Astrocyte (in vitro differentiated cells and primary cell): Measurements from ENCODE around the gene ING4. TPM values are rescaled to one million over a fixed set of nuclear protein-coding genes. Genes with fewer than 3 reads are reported as not detected.

Experiments used
- DNase-seq: peaks from one replicate; pipeline ENCODE4 v3.0.0-alpha.2; 2010; ENCODE audit warnings: low read depth
- FAIRE-seq: peaks from 2 replicates; lab custom pipeline; 2011; peaks lifted over from hg19 to GRCh38; lab: Jason Lieb, UNC
- H2AFZ ChIP-seq: 2 replicates; pipeline ENCODE4 v1.6.0; 2012; ENCODE audit warnings: low read depth, low read length, inconsistent platforms
- H3K27ac ChIP-seq: 2 replicates; pipeline ENCODE4 v1.5.1; 2011; ENCODE audit warnings: low read depth, low read length, inconsistent platforms
- H3K27me3 ChIP-seq: 2 replicates; pipeline ENCODE4 v1.6.0; 2011; ENCODE audit warnings: low read length, inconsistent platforms; ENCODE audit not compliant: insufficient read depth
- H3K36me3 ChIP-seq: 2 replicates; pipeline ENCODE4 v1.5.1; 2011; ENCODE audit warnings: low read length, inconsistent platforms; ENCODE audit not compliant: insufficient read depth
- H3K4me1 ChIP-seq: 2 replicates; pipeline ENCODE4 v1.5.1; 2011; ENCODE audit warnings: low read length, inconsistent platforms; ENCODE audit not compliant: insufficient read depth
- H3K4me2 ChIP-seq: 2 replicates; pipeline ENCODE4 v1.6.0; 2012; ENCODE audit warnings: low read length, inconsistent platforms
- H3K4me3 ChIP-seq: 2 replicates; pipeline ENCODE4 v1.5.1; 2011; ENCODE audit warnings: low read depth, mild to moderate bottlenecking, low read length, inconsistent platforms; ENCODE audit not compliant: insufficient read depth
- H3K79me2 ChIP-seq: 2 replicates; pipeline ENCODE4 v1.6.0; 2012; ENCODE audit warnings: mild to moderate bottlenecking, low read length, inconsistent platforms; ENCODE audit not compliant: insufficient read depth
- H3K9ac ChIP-seq: 2 replicates; pipeline ENCODE4 v1.6.0; 2012; ENCODE audit warnings: mild to moderate bottlenecking, low read length, inconsistent platforms
- H3K9me3 ChIP-seq: 2 replicates; pipeline ENCODE4 v1.5.1; 2012; ENCODE audit warnings: low read depth, mild to moderate bottlenecking, low read length, inconsistent platforms; ENCODE audit not compliant: insufficient read depth
- H4K20me1 ChIP-seq: 2 replicates; pipeline ENCODE4 v1.6.0; 2012; ENCODE audit warnings: low read length, inconsistent platforms; ENCODE audit not compliant: insufficient read depth
- H3K27ac Mint-ChIP-seq: one replicate; pipeline ENCODE4 v1.8.0; 2021; ENCODE audit warnings: mild to moderate bottlenecking, mixed read lengths; ENCODE audit not compliant: unreplicated experiment
- H3K27me3 Mint-ChIP-seq: one replicate; pipeline ENCODE4 v1.8.0; 2021; ENCODE audit warnings: low read depth, mixed read lengths; ENCODE audit not compliant: unreplicated experiment
- H3K36me3 Mint-ChIP-seq: one replicate; pipeline ENCODE4 v1.8.0; 2021; ENCODE audit warnings: low read depth, mixed read lengths; ENCODE audit not compliant: unreplicated experiment
- H3K4me1 Mint-ChIP-seq: one replicate; pipeline ENCODE4 v1.8.0; 2021; ENCODE audit warnings: low read depth, mixed read lengths; ENCODE audit not compliant: unreplicated experiment
- H3K4me3 Mint-ChIP-seq: one replicate; pipeline ENCODE4 v1.8.0; 2021; ENCODE audit warnings: mild to moderate bottlenecking, moderate library complexity, mixed read lengths; ENCODE audit not compliant: unreplicated experiment
- H3K9me3 Mint-ChIP-seq: one replicate; pipeline ENCODE4 v1.8.0; 2021; ENCODE audit warnings: mild to moderate bottlenecking, mixed read lengths; ENCODE audit not compliant: unreplicated experiment
- EZH2 ChIP-seq: IDR thresholded peaks from 2 replicates; pipeline ENCODE4 v1.6.1; 2012; ENCODE audit warnings: mild to moderate bottlenecking, low read length, inconsistent platforms; ENCODE audit not compliant: insufficient read depth
- total RNA-seq: library from RNA; stranded (reverse); gene quantifications from 2 replicates; pipeline ENCODE4 v1.2.1, GENCODE V29; 2021
- TF ChIP-seq, protein P1 (sequence below): IDR thresholded peaks from 2 replicates; pipeline ENCODE4 v1.5.1; 2011; ENCODE audit warnings: low read depth, mild to moderate bottlenecking, inconsistent platforms, low read length, moderate library complexity; ENCODE audit not compliant: insufficient read depth

ING4 gene
- total RNA-seq, 1 donor from 2014 or later: 30.9 TPM

DNA sequence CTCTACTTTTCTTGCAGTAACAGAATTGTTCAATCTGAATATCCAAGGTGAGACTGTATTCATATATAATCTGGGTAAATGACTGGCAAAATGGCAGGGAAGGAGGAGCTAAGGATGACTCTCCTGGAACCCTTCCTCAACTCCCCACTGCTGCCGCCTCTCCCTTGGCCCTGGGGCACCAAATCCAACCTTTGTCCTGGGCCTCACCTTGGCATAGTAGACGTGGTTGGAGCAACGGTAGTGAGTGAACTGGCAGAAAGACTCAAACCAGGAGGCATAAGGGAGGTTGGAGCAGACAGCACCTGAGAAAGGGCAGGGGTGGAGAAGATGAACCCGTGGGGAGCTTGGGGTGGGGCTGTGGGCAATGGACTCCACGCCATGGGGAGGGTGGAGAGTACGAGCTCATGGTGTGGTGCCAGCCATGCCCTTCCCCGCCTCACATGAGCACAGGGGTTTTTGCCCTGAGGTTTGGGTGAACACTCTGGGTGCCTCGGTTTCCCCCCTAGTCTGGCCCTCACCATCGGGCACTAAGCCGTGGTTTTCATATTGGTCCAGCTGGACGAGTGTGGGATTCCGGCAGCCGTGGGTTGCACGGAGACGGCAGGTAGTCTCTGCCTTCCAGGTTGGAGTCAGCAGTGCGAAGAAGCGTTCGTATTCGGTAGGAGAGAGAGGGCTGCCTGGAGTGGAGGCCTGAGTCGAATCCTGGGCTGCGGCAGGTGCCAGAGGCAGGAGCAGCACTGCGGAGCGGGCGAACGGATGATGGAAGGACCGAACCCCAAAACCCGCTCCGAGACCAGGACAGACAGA is 16.4 kb downstream of the ING4 start:
- Mint-ChIP-seq H3K4me1 (no peaks in the 10 kb centered on the region), H3K9me3 (peaks cover 60% of the 10 kb centered on the region), H3K36me3 (peaks cover 51% of the 10 kb centered on the region), H3K27me3 (peaks cover 10% of the 10 kb centered on the region), H3K4me3 (no peak overlapping the region), H3K27ac (no peak overlapping the region)
- no peaks in the 10 kb centered on the region for H4K20me1 ChIP-seq
- no peaks in the 10 kb centered on the region for H3K79me2 ChIP-seq
- peaks cover 8% of the 10 kb centered on the region for H3K36me3 ChIP-seq
- TF ChIP-seq, protein P1, sequence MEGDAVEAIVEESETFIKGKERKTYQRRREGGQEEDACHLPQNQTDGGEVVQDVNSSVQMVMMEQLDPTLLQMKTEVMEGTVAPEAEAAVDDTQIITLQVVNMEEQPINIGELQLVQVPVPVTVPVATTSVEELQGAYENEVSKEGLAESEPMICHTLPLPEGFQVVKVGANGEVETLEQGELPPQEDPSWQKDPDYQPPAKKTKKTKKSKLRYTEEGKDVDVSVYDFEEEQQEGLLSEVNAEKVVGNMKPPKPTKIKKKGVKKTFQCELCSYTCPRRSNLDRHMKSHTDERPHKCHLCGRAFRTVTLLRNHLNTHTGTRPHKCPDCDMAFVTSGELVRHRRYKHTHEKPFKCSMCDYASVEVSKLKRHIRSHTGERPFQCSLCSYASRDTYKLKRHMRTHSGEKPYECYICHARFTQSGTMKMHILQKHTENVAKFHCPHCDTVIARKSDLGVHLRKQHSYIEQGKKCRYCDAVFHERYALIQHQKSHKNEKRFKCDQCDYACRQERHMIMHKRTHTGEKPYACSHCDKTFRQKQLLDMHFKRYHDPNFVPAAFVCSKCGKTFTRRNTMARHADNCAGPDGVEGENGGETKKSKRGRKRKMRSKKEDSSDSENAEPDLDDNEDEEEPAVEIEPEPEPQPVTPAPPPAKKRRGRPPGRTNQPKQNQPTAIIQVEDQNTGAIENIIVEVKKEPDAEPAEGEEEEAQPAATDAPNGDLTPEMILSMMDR: no peak
- TF ChIP-seq EZH2: no peak
- H3K4me1 ChIP-seq: peaks cover 5% of the 10 kb centered on the region
- H2AFZ ChIP-seq: peak overlapping the region; percentile 47
- FAIRE-seq (no peak), DNase-seq (no peak)
- H3K27me3 ChIP-seq: no peaks in the 10 kb centered on the region
- H3K27ac ChIP-seq: no peak overlapping the region
- peak overlapping the region; percentile 86 for H3K4me2 ChIP-seq
- peak overlapping the region; percentile 51 for H3K4me3 ChIP-seq
- peak overlapping the region; percentile 55 for H3K9ac ChIP-seq
- H3K9me3 ChIP-seq: peaks cover 18% of the 10 kb centered on the region

DNA sequence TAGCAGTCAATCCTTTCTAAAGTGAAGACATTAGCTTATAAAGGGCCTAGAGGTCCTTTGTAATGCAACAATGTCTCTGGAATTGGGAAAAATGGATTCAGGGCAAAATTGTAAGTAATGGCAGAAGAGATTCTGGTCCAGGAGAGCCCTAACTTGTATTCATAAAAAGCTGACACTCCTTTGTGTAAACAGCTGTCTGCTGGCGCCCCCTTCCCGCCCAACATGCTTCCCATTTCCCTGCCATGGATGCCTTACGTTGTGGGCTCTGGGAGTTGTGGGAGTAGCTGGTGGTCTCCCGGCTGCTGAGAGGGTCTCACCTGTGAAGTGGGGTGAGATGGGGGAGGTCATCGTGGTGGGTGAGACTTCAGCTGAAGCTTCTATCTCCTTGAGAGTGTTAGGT is 18.0 kb downstream of the ING4 start:
- Histone ChIP-seq H3K4me3 (no peak overlapping the region), H4K20me1 (no peaks in the 10 kb centered on the region), H3K27me3 (no peaks in the 10 kb centered on the region), H3K9ac (no peak overlapping the region), H3K4me1 (peaks cover 5% of the 10 kb centered on the region), H3K9me3 (peaks cover 18% of the 10 kb centered on the region), H3K79me2 (no peaks in the 10 kb centered on the region), H3K27ac (no peak overlapping the region), H3K36me3 (no peaks in the 10 kb centered on the region), H2AFZ (no peak overlapping the region), H3K4me2 (no peak overlapping the region)
- Mint-ChIP-seq H3K27ac (no peak overlapping the region), H3K36me3 (peaks cover 39% of the 10 kb centered on the region), H3K9me3 (peaks cover 70% of the 10 kb centered on the region), H3K4me1 (no peaks in the 10 kb centered on the region), H3K27me3 (peaks cover 19% of the 10 kb centered on the region), H3K4me3 (no peak overlapping the region)
- TF ChIP-seq, protein P1: no peak
- TF ChIP-seq EZH2: no peak
- DNase-seq (no peak), FAIRE-seq (no peak)

DNA sequence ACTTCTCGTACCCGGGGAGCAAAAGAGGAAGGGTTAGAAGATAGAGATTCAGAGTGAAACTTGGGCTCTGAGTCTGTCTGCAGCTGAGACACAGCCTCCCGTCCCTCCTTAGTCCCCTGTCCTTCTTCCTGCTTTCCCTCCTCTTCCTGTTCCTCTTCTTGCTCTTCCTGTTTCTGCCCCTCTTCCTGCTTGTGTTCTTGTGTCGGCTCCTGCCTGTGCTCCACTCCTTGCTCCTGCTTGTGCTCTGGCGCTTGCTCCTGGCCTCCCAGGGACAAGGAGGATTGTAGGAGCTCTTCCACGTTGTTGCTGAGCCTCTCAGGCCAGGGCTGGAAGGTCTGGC is 18.7 kb downstream of the ING4 start:
- Histone ChIP-seq H2AFZ (no peak overlapping the region), H3K27ac (no peak overlapping the region), H3K9ac (no peak overlapping the region), H3K4me1 (peaks cover 5% of the 10 kb centered on the region), H4K20me1 (no peaks in the 10 kb centered on the region), H3K9me3 (peaks cover 18% of the 10 kb centered on the region), H3K79me2 (no peaks in the 10 kb centered on the region), H3K4me3 (no peak overlapping the region), H3K27me3 (no peaks in the 10 kb centered on the region), H3K36me3 (no peaks in the 10 kb centered on the region), H3K4me2 (no peak overlapping the region)
- no peak overlapping the region for H3K27ac Mint-ChIP-seq
- FAIRE-seq (no peak), DNase-seq (no peak)
- peaks cover 39% of the 10 kb centered on the region for H3K36me3 Mint-ChIP-seq
- no peak for TF ChIP-seq EZH2
- TF ChIP-seq, protein P1: no peak
- H3K9me3 Mint-ChIP-seq: peaks cover 70% of the 10 kb centered on the region
- no peak overlapping the region for H3K4me3 Mint-ChIP-seq
- peaks cover 20% of the 10 kb centered on the region for H3K27me3 Mint-ChIP-seq
- no peaks in the 10 kb centered on the region for H3K4me1 Mint-ChIP-seq
